OCI-LY3 (cell line): ENCODE measurements around the gene UBE2N.
"Not testable (repeated sequence)": the region's sequence is repeated elsewhere in the genome, so short reads cannot be mapped to it uniquely, and the experiment has no call there.

Experiments used
- EZH2phosphoT487 ChIP-seq: fragments of 200-600 bp; shearing (Covaris generic); IDR thresholded peaks from 2 replicates; pipeline ENCODE4 v1.6.1; 2018; ENCODE audit warnings: antibody characterized with exemption, mixed run types, low read depth
- TF ChIP-seq, protein P1 (sequence below): fragments of 200-600, 300-600 bp; sonication (generic); IDR thresholded peaks from 2 replicates; pipeline ENCODE4 v1.5.1; 2014; ENCODE audit warnings: antibody characterized with exemption, low read length, low read depth

DNA sequence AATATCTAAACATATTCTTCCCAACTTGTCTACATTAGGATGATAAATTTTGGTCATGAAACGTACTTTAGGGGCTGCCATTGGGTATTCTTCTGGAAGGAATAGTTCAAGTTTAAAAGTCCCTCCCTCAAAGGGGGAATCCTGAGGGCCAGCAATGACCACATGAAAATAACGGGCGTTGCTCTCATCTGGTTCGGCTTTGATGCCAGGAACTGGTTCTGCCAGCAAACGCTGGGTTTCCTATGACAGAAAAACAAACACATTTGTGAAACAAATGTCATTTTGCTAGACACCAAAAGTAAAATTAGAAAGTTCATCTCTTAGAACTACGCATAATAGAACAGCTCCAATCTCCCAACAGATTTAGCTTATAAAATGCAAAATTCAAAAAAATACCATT lies 30.7 kb downstream of the UBE2N start:
- TF ChIP-seq, protein P1, sequence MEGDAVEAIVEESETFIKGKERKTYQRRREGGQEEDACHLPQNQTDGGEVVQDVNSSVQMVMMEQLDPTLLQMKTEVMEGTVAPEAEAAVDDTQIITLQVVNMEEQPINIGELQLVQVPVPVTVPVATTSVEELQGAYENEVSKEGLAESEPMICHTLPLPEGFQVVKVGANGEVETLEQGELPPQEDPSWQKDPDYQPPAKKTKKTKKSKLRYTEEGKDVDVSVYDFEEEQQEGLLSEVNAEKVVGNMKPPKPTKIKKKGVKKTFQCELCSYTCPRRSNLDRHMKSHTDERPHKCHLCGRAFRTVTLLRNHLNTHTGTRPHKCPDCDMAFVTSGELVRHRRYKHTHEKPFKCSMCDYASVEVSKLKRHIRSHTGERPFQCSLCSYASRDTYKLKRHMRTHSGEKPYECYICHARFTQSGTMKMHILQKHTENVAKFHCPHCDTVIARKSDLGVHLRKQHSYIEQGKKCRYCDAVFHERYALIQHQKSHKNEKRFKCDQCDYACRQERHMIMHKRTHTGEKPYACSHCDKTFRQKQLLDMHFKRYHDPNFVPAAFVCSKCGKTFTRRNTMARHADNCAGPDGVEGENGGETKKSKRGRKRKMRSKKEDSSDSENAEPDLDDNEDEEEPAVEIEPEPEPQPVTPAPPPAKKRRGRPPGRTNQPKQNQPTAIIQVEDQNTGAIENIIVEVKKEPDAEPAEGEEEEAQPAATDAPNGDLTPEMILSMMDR, result not testable (repeated sequence)
- TF ChIP-seq EZH2phosphoT487, result not testable (repeated sequence)
